HCT116 (cell line): ENCODE measurements around the gene ANKLE2.

Source experiments
- ELF1 ChIP-seq: IDR thresholded peaks from 2 replicates; pipeline ENCODE4 v1.6.1; 2012; ENCODE audit warnings: low read depth, borderline replicate concordance
- EZH2 ChIP-seq: fragments of 200-600 bp; sonication (generic); IDR thresholded peaks from 2 replicates; pipeline ENCODE4 v1.6.1; 2017; ENCODE audit warnings: antibody characterized with exemption, mixed run types
- EZH2phosphoT487 ChIP-seq: fragments of 200-600 bp; IDR thresholded peaks from 2 replicates; pipeline ENCODE4 v1.6.1; 2018; ENCODE audit warnings: antibody characterized with exemption, borderline replicate concordance
- JUND ChIP-seq: IDR thresholded peaks from 2 replicates; pipeline ENCODE4 v1.6.1; 2012
- POLR2A ChIP-seq: IDR thresholded peaks from 2 replicates; pipeline ENCODE4 v1.7.0; 2011; ENCODE audit warnings: borderline replicate concordance; ENCODE audit not compliant: insufficient read depth, insufficient read length; ENCODE audit errors: extremely low read depth
- POLR2AphosphoS5 ChIP-seq: IDR thresholded peaks from 2 replicates; pipeline ENCODE4 v1.6.1; 2011; ENCODE audit warnings: mild to moderate bottlenecking, low read depth, low read length, moderate library complexity
- RAD21 ChIP-seq: IDR thresholded peaks from 2 replicates; pipeline ENCODE4 v1.6.1; 2012; ENCODE audit warnings: low read depth, mild to moderate bottlenecking
- SIN3A ChIP-seq: IDR thresholded peaks from 2 replicates; pipeline ENCODE4 v1.6.1; 2012; ENCODE audit warnings: low read depth
- YY1 ChIP-seq: IDR thresholded peaks from 2 replicates; pipeline ENCODE4 v1.6.1; 2011; ENCODE audit warnings: low read length, low read depth, moderate library complexity, mild to moderate bottlenecking; ENCODE audit not compliant: insufficient replicate concordance; ENCODE audit errors: extremely low read depth
- TF ChIP-seq, protein P1 (sequence below), 3 experiments: fragments of 200-600 bp in 1 of 3; sonication (generic) in 1 of 3; IDR thresholded peaks in 2 of 3; conservative IDR thresholded peaks in 1 of 3; 2 replicates each; pipeline ENCODE4 v1.5.1; 2012 to 2017; ENCODE audit warnings: low read depth in 2 of 3, low read length in 2 of 3, antibody characterized with exemption in 1 of 3, borderline replicate concordance in 1 of 3, control low read depth in 1 of 3, mild to moderate bottlenecking in 1 of 3, mixed read lengths in 1 of 3, mixed run types in 1 of 3, moderate library complexity in 1 of 3; ENCODE audit not compliant: insufficient read depth in 1 of 3
- TF ChIP-seq, protein P2 (sequence below): IDR thresholded peaks from 2 replicates; pipeline ENCODE4 v1.6.1; 2012; ENCODE audit warnings: low read depth
- TF ChIP-seq, protein P3 (sequence below): IDR thresholded peaks from 2 replicates; pipeline ENCODE4 v1.6.1; 2012

DNA sequence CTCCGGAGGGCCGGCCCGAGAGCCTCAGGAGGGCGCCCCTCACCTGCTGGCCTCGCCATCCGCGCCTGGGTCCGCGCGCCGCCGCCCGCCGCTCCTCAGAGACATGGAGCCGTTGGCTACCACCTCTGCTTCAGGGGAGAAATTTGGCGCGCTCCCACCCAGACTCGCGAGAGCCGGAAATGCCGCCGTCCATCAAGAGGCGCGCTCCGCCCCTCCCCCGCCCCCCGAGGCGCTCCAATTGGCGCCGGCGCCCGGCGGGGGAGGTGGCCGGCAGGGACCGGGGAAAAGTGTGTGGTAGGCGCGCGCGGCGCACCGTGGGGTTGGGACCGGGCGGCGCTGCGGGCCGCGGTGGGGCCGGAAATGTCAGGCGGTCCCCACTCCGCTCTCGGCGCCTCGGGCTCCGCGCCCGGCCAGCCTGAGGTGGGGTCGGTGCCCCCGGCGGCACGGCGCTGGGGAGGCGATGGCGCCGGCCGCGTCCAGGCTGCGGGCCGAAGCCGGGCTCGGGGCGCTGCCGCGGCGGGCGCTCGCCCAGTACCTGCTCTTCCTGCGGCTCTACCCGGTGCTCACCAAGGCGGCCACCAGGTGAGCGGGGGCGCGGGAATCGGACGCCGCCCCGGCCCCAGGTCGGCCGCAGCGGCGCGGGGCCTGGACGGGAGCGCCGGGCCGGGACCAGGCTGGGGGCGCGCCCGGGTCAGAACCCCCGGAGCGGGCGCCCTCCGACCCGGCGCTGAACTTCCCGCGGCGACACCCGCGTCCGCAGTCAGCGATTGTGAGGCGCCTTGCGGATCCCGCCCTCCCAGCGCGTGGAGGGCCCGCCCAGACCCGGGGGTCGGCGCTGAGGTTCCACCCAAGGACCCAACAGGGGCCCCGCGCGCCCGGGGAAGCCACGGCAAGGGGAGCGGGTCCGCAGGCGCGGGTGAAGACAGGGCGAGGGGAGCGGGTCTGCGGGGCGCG, 74.1 kb downstream of the ANKLE2 start, which contains the start of the genes POLE and PXMP2:
- TF ChIP-seq JUND (no peak), POLR2A (peak; percentile 67), ELF1 (no peak), POLR2AphosphoS5 (peak; percentile 73), RAD21 (no peak), EZH2 (no peak), YY1 (peak; percentile 88), EZH2phosphoT487 (no peak), SIN3A (peak; percentile 96)
- TF ChIP-seq, protein P1, sequence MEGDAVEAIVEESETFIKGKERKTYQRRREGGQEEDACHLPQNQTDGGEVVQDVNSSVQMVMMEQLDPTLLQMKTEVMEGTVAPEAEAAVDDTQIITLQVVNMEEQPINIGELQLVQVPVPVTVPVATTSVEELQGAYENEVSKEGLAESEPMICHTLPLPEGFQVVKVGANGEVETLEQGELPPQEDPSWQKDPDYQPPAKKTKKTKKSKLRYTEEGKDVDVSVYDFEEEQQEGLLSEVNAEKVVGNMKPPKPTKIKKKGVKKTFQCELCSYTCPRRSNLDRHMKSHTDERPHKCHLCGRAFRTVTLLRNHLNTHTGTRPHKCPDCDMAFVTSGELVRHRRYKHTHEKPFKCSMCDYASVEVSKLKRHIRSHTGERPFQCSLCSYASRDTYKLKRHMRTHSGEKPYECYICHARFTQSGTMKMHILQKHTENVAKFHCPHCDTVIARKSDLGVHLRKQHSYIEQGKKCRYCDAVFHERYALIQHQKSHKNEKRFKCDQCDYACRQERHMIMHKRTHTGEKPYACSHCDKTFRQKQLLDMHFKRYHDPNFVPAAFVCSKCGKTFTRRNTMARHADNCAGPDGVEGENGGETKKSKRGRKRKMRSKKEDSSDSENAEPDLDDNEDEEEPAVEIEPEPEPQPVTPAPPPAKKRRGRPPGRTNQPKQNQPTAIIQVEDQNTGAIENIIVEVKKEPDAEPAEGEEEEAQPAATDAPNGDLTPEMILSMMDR (IDR thresholded peaks at IDR 0.05 in 2 of 3, conservative IDR thresholded peaks at IDR 0.05 in 1 of 3; ENCODE audit: borderline replicate concordance in 1 of 3, insufficient read depth in 1 of 3, low read depth in 2 of 3, low read length in 2 of 3), result no peak
- TF ChIP-seq, protein P2, sequence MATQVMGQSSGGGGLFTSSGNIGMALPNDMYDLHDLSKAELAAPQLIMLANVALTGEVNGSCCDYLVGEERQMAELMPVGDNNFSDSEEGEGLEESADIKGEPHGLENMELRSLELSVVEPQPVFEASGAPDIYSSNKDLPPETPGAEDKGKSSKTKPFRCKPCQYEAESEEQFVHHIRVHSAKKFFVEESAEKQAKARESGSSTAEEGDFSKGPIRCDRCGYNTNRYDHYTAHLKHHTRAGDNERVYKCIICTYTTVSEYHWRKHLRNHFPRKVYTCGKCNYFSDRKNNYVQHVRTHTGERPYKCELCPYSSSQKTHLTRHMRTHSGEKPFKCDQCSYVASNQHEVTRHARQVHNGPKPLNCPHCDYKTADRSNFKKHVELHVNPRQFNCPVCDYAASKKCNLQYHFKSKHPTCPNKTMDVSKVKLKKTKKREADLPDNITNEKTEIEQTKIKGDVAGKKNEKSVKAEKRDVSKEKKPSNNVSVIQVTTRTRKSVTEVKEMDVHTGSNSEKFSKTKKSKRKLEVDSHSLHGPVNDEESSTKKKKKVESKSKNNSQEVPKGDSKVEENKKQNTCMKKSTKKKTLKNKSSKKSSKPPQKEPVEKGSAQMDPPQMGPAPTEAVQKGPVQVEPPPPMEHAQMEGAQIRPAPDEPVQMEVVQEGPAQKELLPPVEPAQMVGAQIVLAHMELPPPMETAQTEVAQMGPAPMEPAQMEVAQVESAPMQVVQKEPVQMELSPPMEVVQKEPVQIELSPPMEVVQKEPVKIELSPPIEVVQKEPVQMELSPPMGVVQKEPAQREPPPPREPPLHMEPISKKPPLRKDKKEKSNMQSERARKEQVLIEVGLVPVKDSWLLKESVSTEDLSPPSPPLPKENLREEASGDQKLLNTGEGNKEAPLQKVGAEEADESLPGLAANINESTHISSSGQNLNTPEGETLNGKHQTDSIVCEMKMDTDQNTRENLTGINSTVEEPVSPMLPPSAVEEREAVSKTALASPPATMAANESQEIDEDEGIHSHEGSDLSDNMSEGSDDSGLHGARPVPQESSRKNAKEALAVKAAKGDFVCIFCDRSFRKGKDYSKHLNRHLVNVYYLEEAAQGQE, result no peak
- TF ChIP-seq, protein P3, sequence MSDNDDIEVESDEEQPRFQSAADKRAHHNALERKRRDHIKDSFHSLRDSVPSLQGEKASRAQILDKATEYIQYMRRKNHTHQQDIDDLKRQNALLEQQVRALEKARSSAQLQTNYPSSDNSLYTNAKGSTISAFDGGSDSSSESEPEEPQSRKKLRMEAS, result peak; percentile 58
